AG08395 (cell line): ENCODE data around the gene TNFRSF6B.

Experiments
- DNase-seq: peaks from one replicate; pipeline ENCODE4 v3.0.0; 2012; ENCODE audit warnings: mixed read lengths, low spot score

TNFRSF6B gene

GRCh38 chr20:63737945-63738686, 41.7 kb downstream of the TNFRSF6B start:
- no peak for DNase-seq

- DNase-seq: no peak
Observed at GRCh38 chr20:63738687-63739129, 42.3 kb downstream of the TNFRSF6B start.

DNA sequence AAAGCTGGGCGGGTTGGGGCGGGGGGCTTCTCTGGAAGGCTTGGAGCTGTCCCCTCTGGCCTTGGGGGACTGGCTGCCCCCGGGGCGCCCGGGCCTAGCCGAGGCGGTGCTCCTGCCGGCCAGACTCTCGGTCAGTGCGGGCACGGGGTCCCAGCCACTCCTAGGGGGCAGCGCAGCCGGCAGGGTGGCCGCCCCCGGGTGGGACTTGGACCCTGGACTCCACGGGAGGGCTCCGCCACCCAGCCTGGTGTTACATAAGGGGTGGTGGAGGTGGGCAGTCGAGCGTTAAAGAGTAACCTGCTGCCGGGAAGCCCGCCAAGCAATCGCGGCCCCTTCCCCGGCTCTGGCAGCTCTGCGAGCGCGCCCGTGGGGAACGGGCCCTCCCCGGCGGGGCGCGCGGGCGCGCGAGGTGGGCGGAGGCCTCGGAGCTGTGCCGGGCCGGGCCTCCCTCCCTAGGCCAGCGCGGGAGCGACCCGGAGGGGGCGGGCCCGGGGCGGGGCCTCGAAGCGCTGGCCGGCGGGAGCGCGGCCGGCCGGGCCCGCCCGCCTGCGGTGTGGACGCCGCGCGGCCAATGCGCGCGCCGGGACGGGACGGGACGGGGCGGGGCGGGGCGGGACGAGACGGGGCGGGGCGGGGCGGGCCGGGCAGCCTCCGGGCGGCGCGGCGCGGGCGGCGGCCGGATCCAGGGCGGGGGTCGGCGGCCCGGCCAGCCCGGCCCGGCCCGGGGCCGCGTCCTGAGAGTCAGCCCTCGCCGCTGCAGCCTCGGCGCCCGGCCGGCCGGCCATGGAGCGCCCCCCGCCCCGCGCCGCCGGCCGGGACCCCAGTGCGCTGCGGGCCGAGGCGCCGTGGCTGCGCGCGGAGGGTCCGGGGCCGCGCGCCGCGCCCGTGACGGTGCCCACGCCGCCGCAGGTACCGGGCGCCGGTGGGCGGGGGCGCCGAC, 42.9 kb downstream of the TNFRSF6B start, which contains the start of gene SLC2A4RG:
Gene SLC2A4RG (plus strand): TSS at position 647 of the 940 bp plus-strand sequence. CDS start 137 bp downstream, at position 784.
- DNase-seq: peak; percentile 98

- peak; percentile 62 for DNase-seq
Observed at GRCh38 chr20:63740070-63740626, 43.7 kb downstream of the TNFRSF6B start.

DNA sequence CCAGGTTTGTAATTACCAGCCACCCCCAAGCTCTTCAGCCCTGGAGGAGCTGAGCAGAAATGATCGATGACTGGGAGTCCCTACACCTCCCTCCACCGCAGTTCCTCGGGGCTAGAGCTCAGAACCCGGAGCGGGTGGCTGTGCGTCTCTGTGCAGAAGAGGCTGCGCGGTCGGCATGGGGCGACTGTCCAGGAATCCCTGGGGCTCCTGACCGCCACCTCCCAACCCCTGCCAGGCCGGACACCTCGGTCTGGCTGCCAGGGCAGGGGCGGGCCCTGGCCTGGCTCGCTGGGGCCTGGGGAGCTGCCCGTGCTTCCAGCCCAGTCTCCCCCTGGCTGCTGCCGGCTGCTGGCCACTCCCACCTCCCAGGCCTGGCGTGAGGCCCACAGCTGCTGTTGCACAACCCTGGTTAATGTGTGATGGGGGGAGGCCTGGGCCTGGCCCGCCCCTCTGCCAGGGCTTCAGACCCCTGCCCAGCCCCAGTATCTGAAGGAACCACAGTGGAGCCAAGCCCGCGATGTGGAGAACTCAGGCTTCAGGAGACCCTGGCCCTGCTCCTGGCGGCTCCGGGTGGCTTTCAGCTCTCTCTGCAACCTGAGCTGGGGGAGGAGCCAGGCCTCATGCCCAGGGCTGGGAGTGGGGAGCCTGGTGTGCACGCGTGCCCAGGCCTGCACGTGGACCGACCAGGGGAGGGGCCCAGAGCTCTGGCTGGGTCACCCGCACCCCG, 44.3 kb downstream of the TNFRSF6B start:
- peak; percentile 97 for DNase-seq

DNA sequence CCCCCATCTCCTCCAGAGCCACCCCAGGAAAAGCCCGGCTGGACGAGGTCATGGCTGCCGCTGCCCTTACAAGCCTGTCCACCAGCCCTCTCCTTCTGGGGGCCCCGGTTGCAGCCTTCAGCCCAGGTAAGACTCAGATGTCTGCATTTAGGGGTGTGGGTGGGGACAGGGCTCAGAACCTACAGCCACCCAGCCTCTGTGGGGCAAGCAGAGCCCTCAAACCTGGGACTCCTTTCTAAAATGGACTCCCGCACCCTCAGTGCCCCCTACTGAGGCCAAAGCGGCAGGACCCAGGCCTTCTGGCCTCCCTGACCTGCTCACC, 44.9 kb downstream of the TNFRSF6B start:
- no peak for DNase-seq

DNA sequence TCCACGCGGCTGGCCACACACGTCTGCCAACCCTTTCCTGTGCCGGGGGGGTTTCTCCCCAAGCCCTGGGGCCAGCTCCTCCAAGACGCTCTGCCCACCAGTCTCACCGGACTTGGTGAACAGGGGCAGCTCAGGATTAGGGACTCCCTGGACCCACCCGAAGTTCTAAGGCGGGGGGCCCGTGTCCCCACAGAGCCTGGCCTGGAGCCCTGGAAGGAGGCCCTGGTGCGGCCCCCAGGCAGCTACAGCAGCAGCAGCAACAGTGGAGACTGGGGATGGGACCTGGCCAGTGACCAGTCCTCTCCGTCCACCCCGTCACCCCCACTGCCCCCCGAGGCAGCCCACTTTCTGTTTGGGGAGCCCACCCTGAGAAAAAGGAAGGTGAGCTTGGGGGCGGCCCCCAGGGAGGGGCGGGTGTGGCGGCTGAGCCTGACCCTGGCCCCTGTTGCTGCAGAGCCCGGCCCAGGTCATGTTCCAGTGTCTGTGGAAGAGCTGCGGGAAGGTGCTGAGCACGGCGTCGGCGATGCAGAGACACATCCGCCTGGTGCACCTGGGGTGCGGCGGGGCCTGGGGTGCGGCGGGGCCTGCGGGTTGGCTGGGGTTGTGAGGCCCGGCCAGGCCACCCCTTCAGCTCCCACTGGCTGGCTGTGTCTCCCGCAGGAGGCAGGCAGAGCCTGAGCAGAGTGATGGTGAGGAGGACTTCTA, 45.4 kb downstream of the TNFRSF6B start:
- no peak for DNase-seq

DNA sequence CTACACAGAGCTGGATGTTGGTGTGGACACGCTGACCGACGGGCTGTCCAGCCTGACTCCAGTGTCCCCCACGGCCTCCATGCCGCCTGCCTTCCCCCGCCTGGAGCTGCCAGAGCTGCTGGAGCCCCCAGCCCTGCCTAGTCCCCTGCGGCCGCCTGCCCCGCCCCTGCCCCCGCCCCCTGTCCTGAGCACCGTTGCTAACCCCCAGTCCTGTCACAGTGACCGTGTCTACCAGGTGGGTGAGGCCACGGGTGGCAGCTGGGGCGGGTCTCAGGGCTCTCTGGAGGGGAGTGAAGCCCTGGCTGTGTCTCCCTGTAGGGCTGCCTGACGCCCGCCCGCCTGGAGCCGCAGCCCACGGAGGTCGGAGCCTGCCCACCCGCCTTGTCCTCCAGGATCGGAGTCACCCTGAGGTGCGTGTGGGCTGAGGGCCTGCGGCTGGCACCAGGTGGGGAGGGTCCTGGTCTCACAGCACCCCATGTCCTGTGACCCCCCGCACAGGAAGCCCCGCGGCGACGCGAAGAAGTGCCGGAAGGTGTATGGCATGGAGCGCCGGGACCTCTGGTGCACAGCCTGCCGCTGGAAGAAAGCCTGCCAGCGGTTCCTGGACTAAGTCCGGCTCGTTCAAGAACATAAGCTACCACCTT, 46.1 kb downstream of the TNFRSF6B start:
- DNase-seq: no peak

GRCh38 chr20:63743210-63743970, 46.9 kb downstream of the TNFRSF6B start:
- DNase-seq: no peak

- no peak for DNase-seq
Observed at GRCh38 chr20:63744158-63744557, 47.7 kb downstream of the TNFRSF6B start.

GRCh38 chr20:63744574-63745423, 48.3 kb downstream of the TNFRSF6B start:
- DNase-seq: no peak

- DNase-seq: no peak
Observed at GRCh38 chr20:63745424-63745805, 49.0 kb downstream of the TNFRSF6B start.

DNA sequence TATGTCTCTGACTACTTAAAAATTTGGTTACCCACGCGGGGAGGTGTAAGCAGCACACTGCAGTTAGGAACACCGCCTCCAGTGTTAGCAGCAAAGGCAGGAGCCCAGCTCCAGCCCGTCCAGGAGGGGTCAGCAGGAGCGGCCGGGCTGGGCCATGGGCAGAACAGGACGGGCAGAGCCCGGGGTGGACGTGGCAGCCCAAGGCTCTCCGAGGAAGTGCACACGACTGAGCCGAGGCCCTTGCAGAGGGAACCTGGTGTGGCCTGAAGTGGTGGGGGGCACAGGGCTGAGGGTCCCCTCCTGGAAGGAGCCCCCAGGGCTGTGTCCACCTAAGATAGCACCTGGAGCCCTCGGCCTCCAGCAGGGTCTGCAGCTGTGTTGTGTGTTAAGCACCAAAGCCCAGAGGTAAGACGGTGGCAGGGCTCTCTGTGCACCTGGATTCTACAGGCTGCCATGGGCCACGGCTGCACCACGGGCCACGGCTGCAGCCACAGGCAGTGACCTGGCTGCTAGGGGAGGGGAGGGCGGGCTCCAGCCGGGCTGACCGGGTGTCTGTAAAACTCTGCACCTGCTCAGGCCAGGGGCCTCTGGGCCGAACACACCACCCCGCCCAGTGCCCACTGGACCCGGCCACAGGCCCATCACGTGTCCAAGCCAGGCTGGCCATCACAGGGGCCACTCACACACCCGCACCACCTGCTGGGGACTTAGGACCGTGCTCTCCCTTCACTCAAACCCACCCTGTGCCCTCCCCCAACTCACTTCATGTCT, 49.7 kb downstream of the TNFRSF6B start:
- DNase-seq: no peak

- DNase-seq: no peak
Observed at GRCh38 chr20:63746751-63747315, 50.4 kb downstream of the TNFRSF6B start.

DNA sequence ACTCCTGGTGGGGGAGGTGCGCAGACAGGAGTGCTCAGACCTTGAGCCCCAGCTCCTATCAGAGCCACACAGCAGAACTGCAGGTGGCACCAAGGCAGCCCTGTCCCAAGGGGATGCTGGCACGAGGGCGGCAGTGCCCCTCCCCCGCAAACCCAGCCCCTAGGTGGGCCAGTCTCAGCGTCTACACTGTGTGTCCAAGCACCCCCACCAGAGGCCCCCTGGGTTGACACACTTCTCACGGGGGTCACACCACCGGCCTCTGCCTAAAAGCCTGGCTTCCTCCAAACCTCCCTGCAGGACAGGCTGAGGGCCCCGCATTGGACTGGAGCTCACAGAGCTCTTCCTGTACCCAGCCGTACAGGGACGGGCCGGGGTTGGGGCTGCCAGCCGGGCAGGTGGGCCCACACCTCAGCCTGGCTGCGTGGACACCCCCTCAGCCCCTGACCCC, 51.2 kb downstream of the TNFRSF6B start:
- DNase-seq: no peak
